Measurements from ENCODE around the gene TRMT10B. TPM values are rescaled to one million over a fixed set of nuclear protein-coding genes. Genes with fewer than 3 reads are reported as not detected.

TRMT10B gene
- total RNA-seq, 1 donor from 2014 or later = 4.2 TPM

DNA sequence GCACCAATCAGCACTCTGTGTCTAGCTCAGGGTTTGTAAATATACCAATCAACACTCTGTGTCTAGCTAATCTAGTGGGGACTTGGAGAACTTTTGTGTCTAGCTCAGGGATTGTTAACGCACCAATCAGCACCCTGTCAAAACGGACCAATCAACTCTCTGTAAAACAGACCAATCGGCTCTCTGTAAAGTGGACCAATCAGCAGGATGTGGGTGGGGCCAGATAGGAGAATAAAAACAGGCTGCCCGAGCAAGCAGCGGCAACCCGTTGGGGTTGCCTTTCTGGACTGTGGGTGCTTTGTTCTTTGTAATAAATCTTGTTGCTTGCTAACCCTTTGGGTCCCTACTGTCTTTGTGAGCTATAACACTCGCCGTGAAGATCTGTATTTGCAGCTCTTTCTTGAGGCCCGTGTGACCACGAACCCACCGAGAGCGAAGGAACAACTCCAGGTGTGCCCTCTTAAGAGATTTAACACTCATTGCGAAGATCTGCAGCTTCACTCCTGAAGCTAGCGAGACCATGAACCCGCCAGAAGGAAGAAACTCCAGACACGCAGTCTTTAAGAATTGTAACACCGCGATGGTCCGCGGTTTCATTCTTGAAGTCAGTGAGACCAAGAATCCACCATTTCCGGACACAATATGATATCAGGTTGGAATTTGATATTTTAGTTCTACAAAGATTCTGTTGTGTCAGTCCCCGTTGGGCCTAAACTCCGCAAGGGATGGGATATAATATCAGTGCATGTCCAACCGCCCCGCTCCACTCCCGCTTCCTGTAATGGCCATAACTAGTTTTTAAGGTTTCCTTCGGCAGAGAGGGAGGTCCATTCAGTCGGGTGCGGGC lies 740 bp upstream of the TRMT10B start:
- Histone ChIP-seq H3K27ac (ENCODE audit: low read depth, low read length) (no peak overlapping the region), H3K27me3 (ENCODE audit: insufficient read depth, low read length) (no peaks in the 10 kb centered on the region), H3K4me3 (ENCODE audit: insufficient read depth, low read depth, low read length) (peak overlapping the region; percentile 74), H2AFZ (ENCODE audit: low read depth, low read length) (peak overlapping the region; percentile 96), H3K9me3 (ENCODE audit: insufficient read depth, low read depth, low read length) (no peaks in the 10 kb centered on the region), H3K9ac (ENCODE audit: low read length) (peak overlapping the region; percentile 89), H3K4me2 (ENCODE audit: low read length) (peak overlapping the region; percentile 85), H3K79me2 (ENCODE audit: insufficient read depth, low read length) (peaks cover 10% of the 10 kb centered on the region), H3K4me1 (ENCODE audit: insufficient read depth, low read length) (peaks cover 6% of the 10 kb centered on the region), H4K20me1 (ENCODE audit: insufficient read depth, low read length) (no peaks in the 10 kb centered on the region), H3K36me3 (ENCODE audit: insufficient read depth, low read length) (no peaks in the 10 kb centered on the region)
- H3K9me3 Mint-ChIP-seq (ENCODE audit: unreplicated experiment) = peaks cover 2% of the 10 kb centered on the region
- DNase-seq (ENCODE audit: low read depth) (no peak), FAIRE-seq (no peak)
- H3K27me3 Mint-ChIP-seq (ENCODE audit: low read depth, unreplicated experiment) = no peaks in the 10 kb centered on the region
- no peak for TF ChIP-seq EZH2 (IDR thresholded peaks at IDR 0.05; ENCODE audit: insufficient read depth, low read length)
- TF ChIP-seq, protein P1, sequence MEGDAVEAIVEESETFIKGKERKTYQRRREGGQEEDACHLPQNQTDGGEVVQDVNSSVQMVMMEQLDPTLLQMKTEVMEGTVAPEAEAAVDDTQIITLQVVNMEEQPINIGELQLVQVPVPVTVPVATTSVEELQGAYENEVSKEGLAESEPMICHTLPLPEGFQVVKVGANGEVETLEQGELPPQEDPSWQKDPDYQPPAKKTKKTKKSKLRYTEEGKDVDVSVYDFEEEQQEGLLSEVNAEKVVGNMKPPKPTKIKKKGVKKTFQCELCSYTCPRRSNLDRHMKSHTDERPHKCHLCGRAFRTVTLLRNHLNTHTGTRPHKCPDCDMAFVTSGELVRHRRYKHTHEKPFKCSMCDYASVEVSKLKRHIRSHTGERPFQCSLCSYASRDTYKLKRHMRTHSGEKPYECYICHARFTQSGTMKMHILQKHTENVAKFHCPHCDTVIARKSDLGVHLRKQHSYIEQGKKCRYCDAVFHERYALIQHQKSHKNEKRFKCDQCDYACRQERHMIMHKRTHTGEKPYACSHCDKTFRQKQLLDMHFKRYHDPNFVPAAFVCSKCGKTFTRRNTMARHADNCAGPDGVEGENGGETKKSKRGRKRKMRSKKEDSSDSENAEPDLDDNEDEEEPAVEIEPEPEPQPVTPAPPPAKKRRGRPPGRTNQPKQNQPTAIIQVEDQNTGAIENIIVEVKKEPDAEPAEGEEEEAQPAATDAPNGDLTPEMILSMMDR (IDR thresholded peaks at IDR 0.05; ENCODE audit: insufficient read depth, low read depth, low read length) = no peak
- H3K27ac Mint-ChIP-seq (ENCODE audit: unreplicated experiment) = peak overlapping the region; percentile 75
- no peaks in the 10 kb centered on the region for H3K4me1 Mint-ChIP-seq (ENCODE audit: low read depth, unreplicated experiment)
- H3K4me3 Mint-ChIP-seq (ENCODE audit: unreplicated experiment) = peak overlapping the region; percentile 95
- H3K36me3 Mint-ChIP-seq (ENCODE audit: low read depth, unreplicated experiment) = no peaks in the 10 kb centered on the region

GRCh38 chr9:37758747-37759146 lies 5.1 kb downstream of the TRMT10B start:
- H3K4me1 ChIP-seq (ENCODE audit: insufficient read depth, low read length) = peaks cover 18% of the 10 kb centered on the region
- H3K27me3 ChIP-seq (ENCODE audit: insufficient read depth, low read length) = no peaks in the 10 kb centered on the region
- H2AFZ ChIP-seq (ENCODE audit: low read depth, low read length) = no peak overlapping the region
- FAIRE-seq (no peak), DNase-seq (ENCODE audit: low read depth) (no peak)
- no peaks in the 10 kb centered on the region for H3K9me3 Mint-ChIP-seq (ENCODE audit: unreplicated experiment)
- H3K9me3 ChIP-seq (ENCODE audit: insufficient read depth, low read depth, low read length) = no peaks in the 10 kb centered on the region
- H3K79me2 ChIP-seq (ENCODE audit: insufficient read depth, low read length) = peaks cover 10% of the 10 kb centered on the region
- no peaks in the 10 kb centered on the region for H3K27me3 Mint-ChIP-seq (ENCODE audit: low read depth, unreplicated experiment)
- H3K4me1 Mint-ChIP-seq (ENCODE audit: low read depth, unreplicated experiment) = peaks cover 16% of the 10 kb centered on the region
- H4K20me1 ChIP-seq (ENCODE audit: insufficient read depth, low read length) = no peaks in the 10 kb centered on the region
- H3K36me3 ChIP-seq (ENCODE audit: insufficient read depth, low read length) = no peaks in the 10 kb centered on the region
- H3K27ac ChIP-seq (ENCODE audit: low read depth, low read length) = no peak overlapping the region
- no peak for TF ChIP-seq EZH2 (IDR thresholded peaks at IDR 0.05; ENCODE audit: insufficient read depth, low read length)
- TF ChIP-seq, protein P1 (IDR thresholded peaks at IDR 0.05; ENCODE audit: insufficient read depth, low read depth, low read length) = no peak
- no peak overlapping the region for H3K4me3 Mint-ChIP-seq (ENCODE audit: unreplicated experiment)
- no peak overlapping the region for H3K27ac Mint-ChIP-seq (ENCODE audit: unreplicated experiment)
- H3K9ac ChIP-seq (ENCODE audit: low read length) = no peak overlapping the region
- H3K36me3 Mint-ChIP-seq (ENCODE audit: low read depth, unreplicated experiment) = peaks cover 2% of the 10 kb centered on the region
- no peak overlapping the region for H3K4me3 ChIP-seq (ENCODE audit: insufficient read depth, low read depth, low read length)
- no peak overlapping the region for H3K4me2 ChIP-seq (ENCODE audit: low read length)
